HG03025 (cell line): ENCODE data around the gene UCP2.

Experiments used
- ATAC-seq: cut with Tn5 transposase; IDR thresholded peaks from one replicate; pipeline ENCODE4 v1.9.1; 2021; ENCODE audit warnings: mild to moderate bottlenecking, moderate library complexity; ENCODE audit not compliant: unreplicated experiment, low FRiP score

UCP2 gene

DNA sequence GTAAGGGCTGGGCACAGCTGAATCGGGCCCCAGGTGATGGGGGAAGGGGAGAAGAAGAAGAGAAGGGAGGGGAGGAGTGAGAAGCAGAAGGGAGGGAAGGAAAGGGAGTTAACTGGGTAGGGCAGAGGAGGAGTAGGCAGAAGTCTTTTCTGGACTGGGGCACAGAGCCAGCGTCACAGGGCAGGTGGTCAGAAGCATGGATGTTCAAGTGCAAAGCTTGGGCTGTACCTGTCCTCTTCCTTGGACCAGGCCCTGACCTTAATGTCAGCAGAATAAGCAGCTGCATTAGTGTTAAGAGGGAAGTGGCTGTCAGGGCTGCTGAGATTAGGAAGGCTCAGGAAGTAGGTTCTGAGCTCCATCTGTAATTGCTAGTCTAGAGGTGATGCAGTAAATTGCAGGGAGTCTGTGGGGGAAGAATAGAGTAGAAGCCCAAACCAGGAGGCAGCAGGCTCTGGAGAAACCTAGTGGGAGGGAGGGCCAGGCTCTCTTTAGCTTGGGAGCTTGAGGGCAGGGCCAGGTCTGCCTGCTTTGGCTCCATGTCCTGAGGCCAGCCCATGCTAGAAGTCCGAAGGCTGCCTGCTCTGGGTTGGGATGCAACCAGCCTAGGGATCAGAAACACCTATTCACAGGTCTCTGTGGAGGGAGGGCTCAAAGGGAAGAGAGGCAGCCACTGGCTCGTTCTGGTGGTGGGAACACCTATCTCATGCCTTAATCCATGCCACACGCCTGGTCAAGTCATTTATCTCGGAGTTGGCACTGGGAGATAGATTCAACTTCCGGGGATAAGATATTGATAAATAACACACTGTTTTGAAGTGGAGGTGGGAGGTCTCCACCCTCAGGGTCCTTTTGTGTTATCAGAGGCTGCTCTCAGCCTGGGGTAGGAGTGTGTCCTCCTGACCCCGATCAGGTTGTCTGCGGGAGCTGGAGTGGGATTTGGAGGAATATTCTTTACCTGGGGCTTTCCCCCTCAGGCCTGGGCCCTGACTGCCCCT, 28.0 kb upstream of the UCP2 start:
- ATAC-seq, result no peak

DNA sequence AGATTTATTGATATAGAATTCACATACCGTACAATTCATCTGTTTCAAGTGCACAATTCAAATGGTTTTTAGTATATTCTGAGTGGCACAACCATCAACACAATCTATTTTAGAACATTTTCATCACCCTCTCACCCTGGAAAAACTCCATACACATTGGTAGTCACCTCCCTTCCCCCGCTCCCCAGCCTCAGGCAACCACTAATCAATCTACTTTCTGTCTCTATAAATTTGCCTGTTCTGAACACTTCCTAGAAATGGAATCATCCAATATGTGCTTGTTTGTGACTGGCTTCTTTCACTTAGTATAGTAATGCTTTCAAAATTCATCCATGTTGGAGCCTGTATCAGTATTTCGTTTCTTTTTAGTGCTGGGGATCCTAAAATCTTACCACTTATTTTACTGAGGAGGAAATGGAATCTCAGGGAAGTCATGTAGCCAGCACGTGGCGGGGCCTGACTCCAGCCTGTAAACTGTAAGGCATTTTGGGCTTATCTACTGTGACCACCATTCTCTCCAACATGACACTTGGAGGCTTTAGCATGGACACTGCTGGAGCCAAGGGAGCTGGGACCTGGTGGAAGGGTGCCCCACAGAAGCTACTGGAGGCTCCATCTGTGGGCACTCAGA, 27.1 kb upstream of the UCP2 start:
- no peak for ATAC-seq

DNA sequence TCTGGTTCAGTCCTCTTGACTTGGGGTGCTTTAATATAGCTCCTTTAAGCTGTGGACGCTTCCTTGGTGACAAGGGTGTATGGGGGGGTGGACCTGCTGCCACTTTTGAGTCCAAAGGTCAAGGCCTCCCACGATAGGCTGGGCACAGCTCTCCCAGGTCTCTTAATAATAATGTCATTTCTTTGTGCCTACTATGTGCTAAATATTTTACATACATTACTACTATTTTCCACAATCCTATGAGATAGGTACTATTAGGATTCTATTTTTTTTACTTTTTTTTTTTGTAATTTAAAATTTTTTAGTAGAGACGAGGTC, 26.5 kb upstream of the UCP2 start:
- no peak for ATAC-seq

DNA sequence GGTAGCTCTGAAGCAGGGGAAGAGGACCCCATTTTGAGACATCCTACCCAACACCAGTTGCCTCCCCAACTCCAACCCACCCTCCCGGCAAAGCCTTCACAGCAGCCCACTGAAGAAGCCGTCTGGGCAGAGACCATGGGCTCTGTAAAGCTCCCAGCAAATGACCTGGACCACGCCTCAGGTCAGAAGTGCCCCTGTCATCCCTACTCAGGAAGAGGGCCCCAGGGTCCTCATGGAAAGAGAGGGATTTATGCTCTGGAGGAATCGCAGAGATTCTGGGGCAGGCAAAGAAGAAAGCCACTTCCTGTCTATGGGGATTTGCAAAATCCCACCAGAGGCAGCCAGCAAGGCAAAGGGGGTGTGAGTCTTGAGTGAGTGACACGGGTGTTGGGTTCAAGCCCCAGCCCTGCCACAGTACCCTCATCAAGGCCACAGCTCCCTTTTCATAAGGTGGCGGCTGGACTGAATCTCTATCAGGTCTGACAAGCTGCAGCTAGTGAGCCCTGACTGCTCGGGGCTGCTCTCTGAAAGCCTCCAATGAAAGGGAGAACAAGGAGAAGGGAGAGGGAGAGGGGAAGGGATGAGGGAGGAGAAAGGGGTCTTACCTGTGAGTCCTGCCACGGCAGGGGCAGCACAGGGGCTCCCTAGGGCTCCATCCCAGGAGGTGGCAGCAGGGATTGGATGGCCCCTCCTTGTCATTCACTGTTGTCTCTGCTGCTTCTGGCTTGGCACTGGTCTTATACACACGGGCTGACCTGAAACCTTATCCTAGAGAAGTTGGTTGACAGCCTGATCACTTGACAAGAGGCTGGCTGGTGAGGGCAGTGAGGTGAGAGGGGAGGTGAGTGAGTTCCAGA, 26.0 kb upstream of the UCP2 start, which contains the start of gene UCP3:
TSS of gene UCP3 (minus strand) at position 713 of the 857 bp plus-strand sequence. CDS start 2,043 bp downstream, outside the sequence.
- ATAC-seq, result no peak

DNA sequence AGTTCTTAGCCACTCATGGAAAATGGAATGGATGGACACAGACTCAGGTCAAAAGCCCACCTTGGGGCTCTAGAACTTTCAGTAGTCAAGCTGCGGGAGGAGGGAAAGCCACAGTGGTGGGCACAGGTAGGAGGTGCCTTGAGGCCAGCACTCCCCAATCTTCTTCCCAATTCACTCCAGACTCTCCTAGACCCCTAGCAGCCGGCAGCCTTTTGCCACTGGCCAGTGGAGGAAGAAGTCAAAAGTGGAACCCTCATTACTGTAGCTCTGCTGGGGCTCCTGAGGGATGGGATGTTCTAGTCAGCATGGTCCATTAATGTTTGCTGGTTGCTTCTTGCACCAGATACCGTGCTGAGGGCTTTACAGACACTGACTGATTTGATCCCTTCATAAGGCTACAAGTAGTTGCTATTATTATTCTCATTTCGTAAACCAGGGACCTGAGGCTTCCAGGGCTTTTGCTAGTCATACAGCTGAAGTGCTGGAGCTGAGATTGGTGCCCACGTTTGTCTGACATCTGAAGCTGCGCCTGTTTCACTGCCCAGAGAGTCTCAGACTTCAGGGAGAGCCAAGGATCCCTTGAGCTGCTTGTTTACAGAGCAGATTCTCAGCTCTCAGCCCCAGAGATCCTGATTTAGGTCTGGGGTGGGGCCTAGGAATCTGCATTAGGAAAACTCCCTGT, 25.2 kb upstream of the UCP2 start:
- no peak for ATAC-seq

DNA sequence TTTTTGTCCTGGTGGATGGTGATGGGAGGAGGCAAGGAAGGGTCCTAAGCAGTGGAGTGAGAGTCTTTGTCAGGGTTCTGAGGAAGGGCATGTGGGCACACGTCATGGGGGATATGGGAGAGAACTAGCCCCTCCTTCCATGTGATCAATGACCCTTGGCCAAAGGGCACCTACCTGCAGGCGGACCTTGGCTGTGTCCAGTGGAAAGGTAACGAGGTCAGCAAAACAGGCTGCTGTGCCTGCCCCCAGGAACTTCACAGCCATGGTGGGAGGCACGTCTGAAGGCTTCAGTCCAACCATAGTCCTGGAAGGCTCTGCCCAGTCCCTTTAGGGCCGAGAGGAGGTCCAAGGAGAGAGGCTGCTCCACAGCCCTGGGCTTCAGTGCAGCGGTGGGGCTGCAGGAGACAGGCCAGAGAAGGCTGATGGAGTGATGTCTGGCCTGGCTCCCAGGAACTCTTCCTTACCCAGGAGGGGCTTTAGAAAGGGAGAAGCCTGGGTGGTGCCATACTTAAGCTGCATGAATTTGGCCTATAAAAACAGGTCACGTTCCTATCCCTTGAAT, 24.2 kb upstream of the UCP2 start:
- no peak for ATAC-seq

DNA sequence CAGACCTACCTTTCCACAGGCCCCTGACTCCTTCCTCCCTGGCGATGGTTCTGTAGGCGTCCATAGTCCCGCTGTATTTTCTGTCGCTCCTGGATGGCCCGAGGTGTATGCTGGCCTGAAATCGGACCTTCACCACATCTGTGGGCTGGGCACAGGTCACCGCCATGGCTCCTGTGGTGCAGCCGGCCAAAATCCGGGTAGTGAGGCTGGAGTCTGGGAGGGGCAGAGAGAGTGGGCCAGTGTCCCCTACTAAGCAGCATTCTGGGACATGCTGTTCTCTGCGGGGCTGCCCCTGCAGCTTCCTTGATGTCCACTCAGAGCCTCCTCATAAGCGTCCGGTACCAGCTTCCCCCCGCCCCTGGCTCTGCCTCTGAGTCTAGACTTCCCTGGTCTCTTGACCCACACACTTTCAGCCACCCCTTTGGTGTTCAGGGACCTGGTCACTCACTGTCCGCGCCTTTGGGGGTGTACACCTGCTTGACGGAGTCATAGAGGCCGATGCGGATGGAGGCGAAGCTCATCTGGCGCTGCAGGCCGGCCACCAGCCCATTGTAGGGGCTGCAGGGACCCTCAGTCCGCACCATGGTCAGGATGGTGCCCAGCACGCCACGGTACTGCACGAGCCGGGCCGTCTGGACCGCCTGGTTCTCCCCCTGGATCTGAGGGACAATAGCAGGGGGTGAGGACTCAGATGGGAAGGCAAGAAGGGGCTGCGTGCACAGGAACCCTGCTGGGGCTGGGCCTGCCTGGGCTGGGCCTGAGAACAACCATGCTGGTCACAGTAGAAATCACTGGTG, 23.3 kb upstream of the UCP2 start:
- ATAC-seq, result no peak

DNA sequence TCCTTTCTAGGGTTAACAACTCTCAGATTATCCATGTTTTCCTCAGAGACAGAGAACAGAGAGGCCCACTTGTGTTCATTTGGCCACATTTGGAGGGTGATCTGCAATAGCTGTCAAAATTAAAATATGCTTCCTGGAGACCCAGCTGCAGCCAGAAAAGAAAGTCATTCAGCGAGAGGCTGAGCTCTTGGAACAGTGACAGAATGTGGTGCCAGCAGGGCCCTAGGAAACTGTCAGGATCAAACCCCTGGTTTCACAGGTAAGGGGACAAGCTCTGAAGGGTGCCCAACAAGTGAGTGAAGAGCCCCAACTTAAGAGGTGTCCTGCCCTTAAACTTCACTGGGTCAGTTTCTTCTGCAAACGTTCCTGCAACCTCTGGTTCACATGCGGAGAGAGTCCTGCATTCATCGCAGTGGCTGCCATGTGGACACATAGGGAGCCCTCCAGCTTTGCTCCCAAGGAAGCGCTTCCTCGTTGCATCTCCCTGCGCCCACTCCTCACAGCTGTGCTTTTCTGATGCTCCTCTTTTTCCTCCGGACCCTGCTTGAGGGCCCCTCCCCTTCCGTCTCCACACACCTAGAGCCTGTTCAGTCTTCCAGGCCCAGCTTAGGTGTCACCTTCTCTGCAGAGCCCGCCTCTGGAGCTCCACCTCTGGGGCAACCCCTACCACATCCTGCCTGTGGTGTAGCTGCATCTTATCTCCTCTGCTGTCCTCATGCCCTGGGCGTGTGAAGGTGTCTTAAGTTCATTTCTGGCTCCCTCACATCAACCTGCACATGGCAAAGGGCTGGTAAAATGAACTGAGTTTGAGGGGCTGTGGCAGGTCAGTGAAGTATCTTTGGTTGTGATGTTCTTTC, 22.3 kb upstream of the UCP2 start:
- ATAC-seq, result no peak

DNA sequence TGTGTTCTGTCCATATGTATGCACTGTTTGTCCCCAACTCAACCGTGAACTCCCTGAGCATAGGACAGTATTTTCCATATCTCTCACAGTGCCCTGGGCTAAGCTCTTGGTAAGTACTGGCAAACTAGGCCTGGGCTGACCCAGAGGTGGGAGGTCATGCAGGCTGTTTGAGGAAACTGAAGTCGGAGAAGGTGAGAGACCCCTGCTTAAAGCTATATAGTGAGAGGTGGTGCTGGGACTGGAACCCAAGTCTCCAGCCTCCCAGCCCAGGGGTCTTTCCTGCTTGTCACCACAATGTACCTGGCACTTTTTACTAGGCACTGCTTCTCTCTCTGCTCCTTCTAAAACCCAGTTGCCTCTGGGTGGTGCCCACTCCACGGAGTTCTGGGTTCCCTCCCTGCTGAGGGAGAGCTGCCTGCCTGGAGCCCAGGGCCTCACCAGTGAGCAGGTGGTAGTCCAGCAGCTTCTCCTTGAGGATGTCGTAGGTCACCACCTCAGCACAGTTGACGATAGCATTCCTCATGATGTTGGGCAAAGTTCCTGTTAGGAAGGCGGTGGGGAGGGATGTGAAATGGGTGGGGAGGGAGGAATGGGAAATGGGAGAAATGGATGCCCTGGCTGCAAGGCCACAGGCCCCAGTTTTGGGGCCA, 21.5 kb upstream of the UCP2 start:
- ATAC-seq, result no peak

DNA sequence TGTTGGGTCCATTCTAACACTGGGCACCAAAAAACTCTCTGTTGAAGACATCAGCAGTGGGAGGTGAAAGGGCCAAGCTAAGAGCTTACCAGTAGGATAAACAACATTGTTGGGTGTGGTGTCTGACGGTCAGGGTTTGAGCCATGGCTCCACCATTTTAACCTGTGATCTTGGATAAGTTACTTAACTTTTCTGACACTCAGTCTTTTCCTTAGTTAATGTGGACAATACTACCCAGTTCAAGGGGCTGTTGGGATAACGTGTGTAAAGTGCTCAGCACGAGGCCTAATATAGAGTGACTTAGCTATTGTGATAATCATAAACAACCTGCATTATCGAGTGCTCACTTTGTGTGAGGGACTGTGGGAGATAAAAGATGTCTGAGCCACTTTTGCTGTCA, 20.2 kb upstream of the UCP2 start:
- ATAC-seq, result no peak

DNA sequence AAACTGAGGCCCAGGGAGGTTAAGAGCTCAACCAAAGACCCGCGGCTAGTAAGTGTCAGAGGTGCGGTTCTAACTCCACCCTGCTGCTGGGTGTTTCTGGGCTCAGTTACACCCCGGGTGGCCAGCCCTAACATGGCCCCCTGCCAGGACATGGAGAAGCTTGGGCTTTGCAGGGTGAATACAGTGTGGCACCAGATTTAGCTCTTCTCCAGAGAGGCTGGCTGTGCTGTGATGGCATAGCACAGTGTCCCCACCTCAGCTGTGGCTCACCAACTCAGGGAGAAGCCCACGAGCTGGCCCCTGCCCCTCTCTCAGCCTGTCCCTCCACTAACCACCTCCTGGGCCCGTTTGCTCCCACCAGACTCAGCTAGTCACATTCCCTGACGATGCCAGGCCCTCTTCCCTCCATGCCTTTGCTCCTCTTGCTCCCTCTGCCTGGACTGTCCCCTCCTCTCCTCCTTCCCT, 19.2 kb upstream of the UCP2 start:
- ATAC-seq, result no peak

DNA sequence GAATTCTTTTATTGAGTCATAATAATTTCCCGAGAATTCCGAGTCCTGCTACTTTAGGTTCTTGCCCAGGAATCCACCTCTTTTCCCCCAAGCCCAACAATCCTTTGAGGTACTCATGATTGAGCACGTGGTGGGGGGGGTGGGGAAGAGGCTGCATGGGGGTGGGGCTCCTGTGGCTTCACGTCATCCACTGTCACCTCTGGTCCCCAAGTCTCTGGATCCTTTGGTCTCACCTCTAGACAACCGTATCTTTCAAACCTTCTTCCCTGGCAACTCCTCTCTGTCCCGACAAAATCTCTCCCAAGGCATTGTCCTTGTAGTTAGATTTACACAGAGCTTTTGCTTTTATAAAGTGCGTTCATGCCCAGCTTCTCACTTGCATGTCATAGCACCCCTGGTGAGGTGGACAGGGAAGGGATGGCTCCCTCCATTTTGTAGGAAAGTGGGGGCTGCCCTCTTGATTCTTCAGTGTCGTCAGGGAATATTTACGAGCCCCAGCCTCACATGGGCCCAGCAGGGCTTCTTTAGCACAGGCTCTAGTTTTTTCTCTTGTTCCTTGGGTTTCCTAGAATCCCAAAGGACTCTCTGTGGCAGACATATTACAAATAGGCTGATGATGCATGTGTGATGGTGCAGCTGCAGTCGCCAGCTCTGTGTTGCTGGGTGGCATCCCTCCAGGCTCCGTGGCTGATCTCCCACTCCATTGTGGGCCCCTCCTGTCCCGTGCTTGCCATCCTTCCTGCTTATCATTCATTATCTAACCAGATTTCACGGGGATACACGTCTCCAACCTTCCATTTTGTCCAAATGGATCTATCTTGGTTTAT, 17.9 kb upstream of the UCP2 start:
- no peak for ATAC-seq

DNA sequence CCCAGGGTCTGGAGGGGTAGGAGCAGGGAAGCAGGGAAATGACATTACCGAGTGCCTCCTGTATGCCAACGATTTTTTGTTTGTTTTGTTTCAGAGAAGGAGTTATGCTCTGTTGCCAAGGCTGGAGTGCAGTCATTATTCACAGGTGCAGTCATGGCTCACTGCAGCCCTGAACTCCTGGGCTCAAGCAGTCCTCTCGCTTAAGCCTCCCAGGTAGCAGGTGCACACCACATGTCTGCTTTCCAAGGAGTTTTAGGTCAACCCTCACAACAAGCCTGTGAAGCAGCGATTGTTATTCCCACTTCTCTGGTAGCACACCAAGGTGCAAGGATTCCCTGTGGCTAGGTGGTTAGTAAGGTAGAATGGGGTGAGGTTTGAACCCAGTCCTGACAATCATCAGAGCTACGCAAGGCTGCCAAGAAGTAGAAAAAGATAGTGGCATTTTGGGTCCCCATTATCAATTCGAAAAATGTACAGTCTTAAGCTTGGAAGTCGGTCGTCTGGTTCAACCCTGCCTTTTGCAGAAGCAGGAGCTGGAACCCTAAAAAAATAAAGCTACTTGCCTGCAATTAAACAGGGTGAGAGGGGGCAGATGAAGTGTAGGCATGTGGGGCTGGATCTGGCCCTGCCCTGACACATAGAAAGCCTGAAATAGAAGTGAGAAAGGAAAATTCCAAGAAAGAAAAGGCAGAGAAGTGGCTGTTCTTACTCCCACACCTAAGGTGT, 17.1 kb upstream of the UCP2 start:
- no peak for ATAC-seq

DNA sequence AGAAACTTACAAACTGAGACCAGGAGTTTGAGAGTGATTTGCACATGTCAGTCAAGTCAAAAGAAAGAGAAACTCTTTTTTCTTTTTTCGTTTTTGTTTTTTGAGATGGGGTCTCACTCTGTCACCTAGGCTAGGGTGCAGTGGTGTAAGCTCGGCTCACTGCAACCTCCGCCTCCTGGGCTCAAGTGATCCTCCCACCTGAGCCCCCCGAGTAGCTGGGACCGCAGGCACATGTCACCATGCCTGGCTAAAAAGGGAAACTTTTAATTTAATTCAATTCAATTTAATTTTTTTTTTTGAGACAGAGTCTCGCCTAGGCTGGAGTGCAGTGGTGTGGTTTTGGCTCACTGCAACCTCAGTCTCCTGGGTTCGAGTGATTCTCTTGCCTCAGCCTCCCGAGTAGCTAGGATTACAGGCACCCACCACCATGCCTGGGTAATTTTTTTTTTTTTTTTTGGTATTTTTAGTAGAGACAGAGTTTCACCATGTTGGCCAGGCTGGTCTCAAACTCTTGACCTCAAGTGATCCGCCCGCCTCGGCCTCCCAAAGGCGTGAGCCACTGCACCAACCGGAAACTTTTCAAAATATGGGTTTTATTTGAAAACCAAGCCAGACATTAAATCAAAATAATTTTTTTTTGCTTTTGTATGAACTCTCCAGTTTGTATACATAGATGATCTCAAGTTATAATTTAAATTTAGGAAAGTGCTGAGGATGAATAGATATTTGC, 16.4 kb upstream of the UCP2 start:
- ATAC-seq, result no peak

DNA sequence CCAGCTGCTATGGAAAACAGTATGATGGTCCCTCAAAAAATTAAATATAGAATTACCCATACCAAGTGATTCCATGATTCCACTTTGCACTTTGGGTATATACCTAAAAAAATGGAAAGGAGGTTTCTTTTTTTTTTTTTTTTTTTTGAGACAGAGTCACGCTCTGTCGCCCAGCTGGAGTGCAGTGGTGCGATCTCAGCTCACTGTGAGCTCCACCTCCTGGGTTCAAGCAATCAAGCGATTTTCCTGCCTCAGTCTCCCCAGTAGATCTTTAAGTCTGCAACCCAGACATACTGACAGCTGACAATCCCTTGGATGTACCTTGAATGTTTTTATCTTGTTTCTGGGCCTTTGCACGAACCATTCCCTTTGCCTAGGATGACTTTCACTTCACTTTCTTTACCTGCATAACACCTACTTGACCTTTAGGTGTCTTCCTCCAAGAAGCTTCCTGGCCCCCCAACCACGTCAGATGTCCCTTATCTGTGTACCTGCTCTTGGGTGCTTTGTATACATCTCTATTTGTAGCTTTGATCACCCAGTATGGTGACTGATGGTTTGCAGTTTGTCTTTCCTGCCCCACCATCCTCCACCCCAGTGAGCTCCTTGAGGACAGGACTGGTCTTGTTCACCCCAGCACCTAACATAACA, 14.6 kb upstream of the UCP2 start:
- no peak for ATAC-seq
